GM20431 (cell line): Measurements from ENCODE around the gene FIG4.
"Not testable (repeated sequence)": the region's sequence is repeated elsewhere in the genome, so short reads cannot be mapped to it uniquely, and the experiment has no call there.

Experiments used
- in situ Hi-C: fragments of 300-500 bp; cut with MseI, MboI; formaldehyde crosslinking; loops from one replicate; pipeline ENCODE4 v1.15.0; 2020; ENCODE audit warnings: low sequenced_read_pairs; ENCODE audit not compliant: unreplicated experiment

Gene FIG4

GRCh38 chr6:109690737-109691621 lies at the start of gene FIG4, which contains the start of gene AK9:
Gene FIG4 (plus strand): TSS chr6:109691296. CDS start chr6:109691436, 140 bp downstream.
Gene AK9 (minus strand): TSS chr6:109691202. CDS start chr6:109675745, 15,457 bp downstream.
- in situ Hi-C loops = no loop called here

GRCh38 chr6:109644131-109644530 lies 47.0 kb upstream of the FIG4 start:
- in situ Hi-C loops = no loop called here

- in situ Hi-C loops = no loop called here
Measured at GRCh38 chr6:109653264-109653663, 37.8 kb upstream of the FIG4 start.

- in situ Hi-C loops = no loop called here
Measured at GRCh38 chr6:109655761-109656262, 35.3 kb upstream of the FIG4 start.

GRCh38 chr6:109660526-109661320 lies 30.4 kb upstream of the FIG4 start:
- in situ Hi-C loops = no loop called here

GRCh38 chr6:109662192-109662591 lies 28.9 kb upstream of the FIG4 start:
- in situ Hi-C loops = no loop called here

GRCh38 chr6:109669811-109670210 lies 21.3 kb upstream of the FIG4 start:
- in situ Hi-C loops = no loop called here

- in situ Hi-C loops = no loop called here
Measured at GRCh38 chr6:109671733-109672132, 19.4 kb upstream of the FIG4 start.

GRCh38 chr6:109672175-109672574 lies 18.9 kb upstream of the FIG4 start:
- in situ Hi-C loops = no loop called here

GRCh38 chr6:109672839-109673238 lies 18.3 kb upstream of the FIG4 start:
- in situ Hi-C loops = no loop called here

- in situ Hi-C loops = no loop called here
Measured at GRCh38 chr6:109676724-109677123, 14.4 kb upstream of the FIG4 start.

GRCh38 chr6:109678240-109678639 lies 12.9 kb upstream of the FIG4 start:
- in situ Hi-C loops = no loop called here

- in situ Hi-C loops = not testable (repeated sequence)
Measured at GRCh38 chr6:109678661-109679505, 12.2 kb upstream of the FIG4 start.

- in situ Hi-C loops = no loop called here
Measured at GRCh38 chr6:109686566-109687265, 4.4 kb upstream of the FIG4 start.

GRCh38 chr6:109687271-109687761 lies 3.8 kb upstream of the FIG4 start:
- in situ Hi-C loops = no loop called here

- in situ Hi-C loops = no loop called here
Measured at GRCh38 chr6:109690373-109690736, 741 bp upstream of the FIG4 start.

- in situ Hi-C loops = no loop called here
Measured at GRCh38 chr6:109693111-109693510, 2.0 kb downstream of the FIG4 start.

- in situ Hi-C loops = no loop called here
Measured at GRCh38 chr6:109695468-109695867, 4.4 kb downstream of the FIG4 start.

- in situ Hi-C loops = no loop called here
Measured at GRCh38 chr6:109696355-109696754, 5.3 kb downstream of the FIG4 start.
